HS-27A (cell line): ENCODE data around the gene PUS3.
"Not testable (repeated sequence)": the region's sequence is repeated elsewhere in the genome, so short reads cannot be mapped to it uniquely, and the experiment has no call there.

Experiments
- DNase-seq: peaks from one replicate; pipeline ENCODE4 v3.0.0-alpha.2; 2012; ENCODE audit warnings: low read depth, missing footprints

Gene PUS3

DNA sequence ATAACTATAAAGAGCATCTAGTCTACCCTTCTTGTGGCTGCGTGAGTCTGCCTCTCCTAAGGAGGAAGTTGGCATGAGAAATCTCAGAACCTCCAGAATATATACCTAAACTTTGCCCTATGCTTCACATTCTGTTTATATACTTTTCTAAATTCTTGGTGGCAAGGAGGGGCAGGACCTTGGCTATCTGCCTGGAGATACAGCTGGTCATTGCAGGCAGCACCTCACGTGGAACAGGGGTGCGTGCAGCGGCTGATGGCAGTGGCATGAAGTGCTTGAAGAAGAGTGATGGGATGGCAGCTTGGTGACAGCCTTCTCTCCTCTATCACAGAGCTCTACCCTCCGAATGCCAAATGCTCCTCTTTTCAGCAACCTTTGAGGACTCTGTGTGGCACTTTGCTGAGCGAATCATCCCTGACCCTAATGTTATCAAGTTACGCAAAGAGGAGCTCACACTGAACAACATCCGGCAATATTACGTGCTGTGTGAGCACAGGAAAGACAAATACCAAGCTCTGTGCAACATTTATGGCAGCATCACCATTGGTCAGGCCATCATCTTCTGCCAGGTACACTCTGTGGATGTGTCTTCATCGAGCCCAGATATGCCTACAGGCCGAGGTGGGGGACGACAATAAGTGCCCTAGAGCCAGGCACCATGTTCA lies 13.8 kb upstream of the PUS3 start:
- DNase-seq: no peak

DNA sequence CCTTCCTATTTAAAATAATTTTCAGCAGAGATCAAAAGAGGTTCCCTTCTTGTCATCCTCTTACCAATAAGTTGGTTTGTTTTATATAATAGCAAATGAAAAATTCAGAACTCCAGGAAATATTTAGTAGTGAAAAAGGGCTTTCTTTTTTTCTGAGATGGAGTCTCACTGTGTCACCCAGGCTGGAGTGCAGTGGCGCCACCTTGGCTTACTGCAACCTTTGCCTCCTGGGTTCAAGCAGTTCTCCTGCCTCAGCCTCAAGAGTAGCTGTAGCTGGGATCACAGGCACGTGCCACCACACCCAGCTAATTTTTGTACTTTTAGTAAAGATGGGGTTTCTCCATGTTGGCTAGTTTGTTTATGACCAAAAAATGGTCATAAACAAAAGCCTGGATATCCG lies 11.6 kb upstream of the PUS3 start:
- DNase-seq: not testable (repeated sequence)

DNA sequence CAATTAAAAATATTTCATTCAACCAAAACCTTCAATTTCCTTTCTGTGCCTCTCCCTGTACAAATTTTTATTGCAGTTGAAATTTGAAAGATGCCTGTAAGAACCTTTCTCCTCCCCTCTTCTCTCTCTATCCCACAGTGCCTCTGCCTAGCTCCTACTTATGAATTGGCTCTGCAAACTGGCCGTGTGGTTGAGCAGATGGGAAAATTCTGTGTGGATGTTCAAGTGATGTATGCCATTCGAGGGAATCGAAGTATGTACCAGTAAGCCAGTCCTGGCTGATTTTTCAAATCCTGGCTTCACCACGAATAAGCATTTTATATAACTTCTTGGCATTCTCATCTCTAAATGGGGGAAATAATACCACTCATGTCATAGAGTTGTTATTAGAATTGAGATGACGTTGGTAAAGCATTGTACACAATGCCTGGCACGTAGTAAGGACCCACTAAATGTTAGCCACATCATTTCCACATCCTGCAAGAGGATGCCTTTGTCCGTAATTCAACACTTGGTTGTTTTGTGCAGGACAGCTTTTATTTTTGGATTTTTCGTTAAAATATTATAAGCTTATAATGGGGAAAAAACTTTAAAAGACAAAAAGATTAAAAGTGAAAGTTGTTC lies 7.3 kb upstream of the PUS3 start:
- DNase-seq: no peak

DNA sequence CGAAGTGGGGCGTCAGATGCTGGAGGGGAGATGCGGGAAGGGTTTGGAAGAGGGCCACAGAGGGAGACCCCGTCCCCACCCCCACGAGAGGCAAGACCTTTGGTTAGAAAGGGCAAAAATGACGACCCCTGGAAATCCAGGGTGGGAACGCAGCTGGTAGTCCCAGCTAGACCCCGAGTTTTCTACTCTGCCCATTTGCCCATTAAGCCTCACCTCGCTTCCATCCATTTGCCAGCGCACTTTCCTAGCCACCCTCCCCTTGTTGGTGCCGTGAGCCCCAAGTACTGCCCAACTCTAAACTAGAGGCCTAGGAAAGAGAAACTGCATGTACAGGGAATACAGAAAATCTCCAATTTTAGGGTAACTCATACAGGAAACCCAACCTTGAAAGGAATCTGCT lies 1.7 kb upstream of the PUS3 start:
- DNase-seq: no peak

DNA sequence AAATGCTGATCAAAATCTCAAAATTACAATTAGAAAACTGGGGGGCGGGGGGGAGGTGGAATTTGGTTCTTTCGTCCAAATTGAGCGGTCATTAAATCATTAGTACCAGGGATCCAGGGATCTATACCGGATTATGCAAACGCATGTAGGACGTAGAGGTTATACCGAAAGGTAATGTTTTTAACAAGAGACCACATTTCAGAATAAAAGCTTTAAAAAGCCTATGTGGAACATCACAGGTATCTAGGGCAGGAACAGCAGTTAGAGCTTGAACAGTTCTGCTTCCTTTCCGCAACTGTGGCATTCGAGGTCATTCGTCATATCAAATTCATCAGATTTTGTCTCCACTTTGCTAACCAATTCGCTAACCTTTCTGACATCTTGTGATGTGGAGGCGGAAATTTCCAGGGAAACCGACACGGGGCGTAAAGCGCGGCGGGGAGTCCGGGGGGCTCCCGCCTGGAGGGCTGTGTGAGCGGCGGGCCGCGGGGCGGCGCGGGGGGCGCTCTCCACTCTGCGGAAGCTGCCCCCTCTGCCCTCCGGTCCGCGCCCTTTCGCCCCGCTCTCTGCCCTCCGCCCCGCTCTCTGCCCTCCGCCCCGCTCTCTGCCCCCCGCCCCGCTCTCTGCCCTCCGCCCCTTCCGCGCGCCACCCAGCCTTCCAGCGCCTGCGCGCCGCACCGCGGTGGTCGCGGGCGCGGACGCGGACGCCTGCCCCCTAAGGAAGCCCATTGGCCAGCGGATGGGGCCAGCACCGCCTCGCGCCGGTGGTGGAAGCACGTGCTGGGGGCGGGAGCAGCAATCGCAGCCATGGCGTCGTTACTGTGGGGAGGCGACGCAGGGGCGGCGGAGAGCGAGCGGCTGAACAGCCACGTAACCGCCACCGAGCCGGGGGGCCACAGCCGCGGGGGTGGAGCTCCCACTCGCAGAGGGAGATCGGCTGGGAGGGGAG lies 979 bp upstream of the PUS3 start, which contains the start of gene DDX25:
DDX25 (plus strand) TSS at position 798 of the 949 bp plus-strand sequence; CDS start at position 808, 10 bp downstream.
- DNase-seq: no peak

DNA sequence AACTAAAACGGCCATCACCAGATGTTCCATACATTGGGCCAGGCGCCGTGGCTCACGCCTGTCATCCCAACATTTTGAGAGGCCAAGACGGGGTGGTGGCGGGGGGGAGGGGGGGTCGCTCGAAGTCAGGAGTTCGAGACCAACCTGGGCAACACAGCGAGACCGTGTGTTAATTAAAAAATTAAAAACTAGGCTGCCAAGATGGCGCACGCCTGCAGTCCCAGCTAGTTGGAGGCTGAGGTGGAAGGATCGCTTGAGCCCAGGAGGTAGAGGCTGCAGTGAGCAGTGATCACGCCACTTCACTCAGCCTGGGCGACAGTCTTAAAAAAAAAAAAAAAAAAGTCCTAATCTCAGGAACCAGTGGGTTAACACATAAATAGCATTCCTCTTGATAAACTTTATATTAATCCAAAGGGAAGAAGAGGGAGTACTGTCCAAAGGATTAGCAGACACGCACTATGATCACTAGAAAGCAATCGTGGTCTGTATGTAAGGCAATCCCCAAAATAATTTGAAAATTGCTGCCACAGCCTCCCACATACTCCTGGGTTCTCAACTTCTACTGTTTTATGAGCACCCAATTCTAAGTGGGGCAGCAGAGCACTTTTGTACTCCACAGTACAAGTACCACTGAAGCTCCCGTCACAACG lies 604 bp downstream of the PUS3 start:
- DNase-seq: no peak

DNA sequence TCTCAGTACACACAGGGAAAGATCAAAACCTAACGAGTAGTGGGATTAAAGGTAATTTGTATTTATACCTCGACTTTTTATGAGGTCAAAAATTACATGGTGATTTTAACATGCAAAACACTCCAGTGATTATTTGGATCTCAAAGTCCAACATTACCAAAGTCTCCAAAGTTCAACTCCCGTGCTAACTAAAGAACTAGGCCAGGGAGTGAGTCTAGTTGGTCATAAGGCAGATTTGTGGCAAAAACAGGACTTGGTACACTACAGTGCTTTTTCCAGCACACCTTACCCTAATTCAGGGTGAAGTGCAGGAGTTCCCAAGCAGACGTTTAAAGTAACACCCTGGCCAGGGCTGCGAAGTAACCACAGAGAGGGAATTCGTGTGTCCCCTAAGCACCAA lies 1.1 kb downstream of the PUS3 start:
- no peak for DNase-seq

DNA sequence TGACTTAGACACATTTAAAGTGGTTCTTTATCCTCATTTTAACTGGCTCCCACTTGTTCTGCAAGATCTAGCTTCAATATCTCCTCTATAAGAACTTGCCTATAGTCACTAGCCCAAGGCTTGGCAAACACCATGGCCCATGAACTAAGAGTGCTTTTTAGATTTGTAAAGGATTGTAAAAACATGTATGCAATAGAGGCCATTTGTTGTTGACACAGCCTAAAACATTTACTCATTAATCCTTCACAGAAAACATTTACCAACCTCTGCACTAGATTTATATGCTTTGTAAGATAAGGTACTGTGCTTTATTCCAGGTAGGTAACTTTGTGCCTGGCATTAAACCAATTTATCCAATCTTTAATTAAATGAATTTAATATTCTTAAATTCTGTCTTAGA lies 10.0 kb downstream of the PUS3 start:
- DNase-seq: no peak

DNA sequence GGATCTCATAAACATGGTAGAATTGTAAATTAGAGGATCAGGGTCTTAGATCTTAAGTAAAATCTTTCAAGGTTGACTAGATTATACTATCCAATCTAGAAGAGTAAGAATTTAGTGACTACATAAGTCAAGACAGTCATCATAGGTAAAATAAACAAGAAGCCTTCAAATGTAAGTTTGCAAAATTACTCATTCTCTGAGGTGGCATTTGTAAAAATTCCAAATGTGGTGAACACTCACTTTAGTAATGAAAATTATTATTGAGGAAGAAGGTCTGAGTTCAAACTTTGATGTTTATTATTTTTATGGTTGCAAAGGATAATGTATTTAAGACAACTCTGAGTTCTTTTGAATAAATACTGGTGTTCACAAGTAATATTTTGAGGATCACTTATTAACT lies 10.9 kb downstream of the PUS3 start:
- DNase-seq: no peak

DNA sequence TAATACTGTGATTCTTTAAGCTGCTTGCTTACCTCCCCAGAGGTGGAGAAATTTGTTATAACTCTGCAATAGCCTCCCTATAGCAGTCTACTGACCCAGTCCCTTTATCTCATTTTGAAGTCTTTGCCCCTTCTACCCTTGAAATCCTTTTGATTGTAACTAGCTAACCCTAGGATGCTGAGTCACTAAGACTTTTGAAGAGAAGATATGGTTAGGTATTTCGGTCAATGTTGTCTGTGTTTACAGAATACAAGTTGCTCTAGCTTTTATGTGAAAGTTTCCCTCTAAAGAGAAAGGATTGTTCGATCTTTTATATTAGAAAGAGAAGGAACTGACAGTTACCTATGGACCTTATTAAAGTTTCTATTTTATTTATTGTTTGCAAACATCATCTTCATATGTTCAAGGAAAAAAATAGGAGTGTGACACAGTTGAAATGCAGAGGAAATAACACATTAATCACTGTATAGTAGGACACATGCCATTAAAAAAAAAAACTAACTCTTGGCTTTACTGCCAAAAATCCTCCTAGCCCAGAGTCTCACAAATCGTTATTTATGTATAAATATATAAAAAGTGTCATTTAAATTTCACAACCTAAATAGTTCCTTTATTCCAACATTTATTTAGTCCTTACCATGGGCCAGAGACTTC lies 12.4 kb downstream of the PUS3 start:
- no peak for DNase-seq

DNA sequence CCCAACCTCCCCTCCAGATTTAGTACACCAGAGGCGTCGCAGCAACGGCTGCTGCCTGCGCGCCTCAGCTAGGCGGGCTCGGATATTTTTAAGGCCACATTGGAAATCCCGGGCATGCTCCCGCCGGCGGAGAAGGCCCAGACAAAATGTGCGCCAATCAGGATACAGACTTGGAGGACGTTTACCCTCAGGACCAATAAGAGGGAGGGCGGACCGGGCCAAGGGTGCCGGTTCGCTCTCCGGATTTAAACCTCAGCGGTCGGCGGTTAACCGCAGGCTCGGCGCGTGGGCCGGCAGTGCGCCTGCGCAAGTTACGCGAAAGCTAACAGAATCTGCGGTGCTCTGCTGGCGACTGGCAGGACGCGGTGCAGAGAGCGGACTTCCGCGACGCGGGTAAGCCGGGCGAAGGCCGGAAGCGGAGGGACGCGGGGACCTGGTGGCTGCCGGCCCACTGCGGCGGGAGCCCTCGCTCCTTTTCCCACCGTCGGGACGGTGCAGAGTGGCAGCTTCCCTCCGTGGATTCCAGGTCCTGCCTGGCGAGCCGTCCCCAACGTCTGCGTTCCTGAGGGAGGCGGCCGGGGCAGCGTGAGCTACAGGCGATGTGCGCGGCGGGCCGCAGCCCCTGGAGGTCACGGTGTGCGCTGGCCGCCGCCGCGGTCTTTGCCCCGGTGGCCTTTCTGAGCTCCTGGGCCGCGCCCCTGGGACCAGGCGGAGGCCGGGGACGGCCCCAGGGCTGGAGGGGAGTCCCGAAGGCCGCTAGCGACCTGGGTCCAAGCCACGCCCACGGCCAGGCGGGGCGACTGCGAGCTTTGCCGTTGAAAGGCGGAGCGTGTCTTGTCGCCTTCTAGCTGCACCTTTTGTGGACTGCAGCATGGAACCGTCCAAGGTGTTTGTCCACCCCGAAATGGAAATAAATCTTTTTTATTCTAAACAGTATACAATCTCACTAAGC lies 15.4 kb downstream of the PUS3 start, which contains the start of gene HYLS1:
HYLS1 (plus strand) TSS at position 296 of the 952 bp plus-strand sequence. CDS start 11,701 bp downstream, outside the sequence.
- DNase-seq: peak; percentile 55

DNA sequence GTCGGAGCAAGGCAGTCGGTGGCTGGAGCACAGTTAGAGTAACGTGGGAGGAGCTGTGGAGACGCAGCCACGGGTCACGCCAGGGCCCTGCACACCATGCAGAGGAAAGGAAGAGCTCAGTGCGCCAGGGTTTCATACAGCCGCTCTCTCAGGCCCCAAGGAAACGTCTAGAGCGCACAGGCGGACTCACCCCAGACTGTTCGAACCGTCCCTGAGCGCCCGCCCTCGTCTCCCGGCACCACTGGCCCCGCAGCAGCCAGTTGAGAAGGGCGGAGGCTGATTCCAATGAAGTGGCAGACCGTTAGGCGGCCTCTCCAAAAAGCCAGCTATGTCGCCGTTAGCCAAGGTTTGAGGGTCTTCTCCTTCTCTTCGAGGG lies 16.0 kb downstream of the PUS3 start:
- peak; percentile 36 for DNase-seq

DNA sequence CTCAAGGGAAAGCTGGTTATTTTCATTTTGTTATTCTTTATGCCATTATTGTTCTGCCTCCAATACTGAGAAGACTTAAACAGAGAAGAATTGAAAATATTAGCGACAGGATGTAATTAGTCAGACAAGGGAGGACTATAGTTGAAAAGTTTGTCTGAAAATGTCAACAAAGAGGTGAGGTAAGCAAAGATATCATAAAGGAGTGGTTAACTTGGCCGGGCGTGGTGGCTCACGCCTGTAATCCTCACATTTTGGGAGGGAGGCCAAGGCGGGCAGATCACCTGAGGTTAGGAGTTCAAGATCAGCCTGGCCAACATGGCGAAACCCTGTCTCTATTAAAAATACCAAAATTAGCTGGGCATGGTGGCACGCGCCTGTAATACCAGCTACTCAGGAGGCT lies 19.6 kb downstream of the PUS3 start:
- DNase-seq: no peak

DNA sequence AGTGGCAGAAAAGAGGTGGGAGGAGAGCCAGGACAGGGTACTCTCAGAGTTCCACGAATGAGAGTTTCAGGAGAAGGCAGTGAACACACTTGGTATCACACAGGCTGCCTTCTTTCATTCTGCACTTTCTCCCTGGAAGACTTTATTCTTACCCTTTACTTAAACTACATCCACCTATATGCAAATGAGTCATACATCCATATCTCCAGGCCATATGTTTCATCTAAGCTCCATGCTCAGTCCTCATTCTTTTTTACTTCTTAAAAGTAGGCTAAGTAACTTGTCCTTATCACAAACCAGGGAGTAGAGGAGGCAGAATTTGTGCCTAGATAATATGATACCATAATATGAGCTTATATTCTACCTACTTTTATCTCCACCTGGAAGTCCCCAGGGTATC lies 21.7 kb downstream of the PUS3 start:
- no peak for DNase-seq

DNA sequence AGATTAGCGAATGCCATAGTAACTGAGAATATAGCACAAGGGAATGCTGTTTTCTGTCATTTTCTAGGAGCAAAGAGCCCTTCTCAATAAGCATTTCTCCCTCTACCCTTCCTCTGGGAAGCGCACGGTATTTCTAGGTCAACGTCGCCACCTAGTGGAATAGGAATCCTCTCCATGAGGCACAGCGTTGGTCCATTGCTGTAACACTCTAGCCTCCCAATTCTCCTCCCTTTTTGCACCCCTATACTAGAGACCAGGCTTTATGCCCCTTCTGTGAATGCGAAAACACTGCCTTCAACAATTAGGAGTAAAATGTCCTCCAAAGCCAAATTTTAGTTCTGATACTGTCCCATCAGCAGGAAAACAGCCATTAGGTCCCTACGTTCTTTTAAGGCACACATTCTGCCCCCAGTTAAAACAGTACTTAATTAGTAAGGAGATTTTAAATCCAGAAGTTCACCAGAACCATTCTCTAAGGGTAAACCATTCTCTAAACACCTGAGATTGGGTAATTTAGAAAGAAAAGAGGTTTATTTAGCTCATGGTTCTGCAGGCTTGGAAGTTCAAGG lies 28.4 kb downstream of the PUS3 start:
- no peak for DNase-seq

DNA sequence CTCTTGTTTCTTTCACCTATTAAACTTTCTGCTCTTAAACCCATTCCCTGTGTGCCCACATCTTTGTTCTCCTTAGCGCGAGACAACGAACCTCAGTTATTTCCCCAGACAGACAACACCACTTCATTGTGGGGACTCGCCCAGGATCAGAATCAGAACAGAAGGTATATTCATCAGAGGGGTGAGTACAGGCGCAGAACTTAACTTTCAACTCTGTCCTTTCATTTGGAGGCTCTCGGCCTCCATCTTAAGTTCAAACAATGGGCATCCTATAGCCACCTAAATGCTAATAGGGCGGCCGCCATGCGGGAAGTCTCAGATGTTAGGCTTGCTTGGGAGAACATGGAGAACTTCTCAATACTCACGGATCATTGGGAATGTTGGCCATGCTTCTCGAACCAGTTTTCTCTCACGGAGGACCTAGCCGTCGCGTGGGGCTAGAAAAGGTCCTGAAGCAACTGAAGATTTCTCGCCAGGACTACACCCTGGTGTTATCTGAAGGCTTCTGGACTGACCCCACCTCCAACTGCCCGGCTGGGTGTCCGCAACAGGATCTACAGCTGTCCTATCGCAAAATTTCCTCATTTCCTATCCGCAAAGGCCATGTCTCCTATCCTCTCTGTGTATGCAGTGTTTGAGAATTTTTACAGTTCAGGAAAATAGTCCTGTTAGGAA lies 29.0 kb downstream of the PUS3 start:
- DNase-seq: no peak

DNA sequence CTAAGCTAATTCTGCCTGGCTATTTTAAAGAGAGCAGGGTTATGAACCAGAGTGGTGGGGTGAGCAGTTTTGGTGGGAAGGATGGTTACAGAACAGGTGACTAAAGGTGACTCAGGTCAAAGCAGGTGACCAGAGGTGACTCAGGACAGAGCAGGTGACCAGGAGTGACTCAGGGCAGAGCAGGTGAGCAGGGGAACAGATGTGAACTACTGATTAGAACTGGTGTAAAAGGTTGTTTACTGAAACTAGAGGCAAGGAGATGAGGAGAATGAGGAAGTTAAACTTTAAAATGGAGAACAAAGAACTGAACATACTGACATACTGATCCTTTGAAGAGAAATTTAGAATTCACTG lies 30.9 kb downstream of the PUS3 start:
- no peak for DNase-seq

DNA sequence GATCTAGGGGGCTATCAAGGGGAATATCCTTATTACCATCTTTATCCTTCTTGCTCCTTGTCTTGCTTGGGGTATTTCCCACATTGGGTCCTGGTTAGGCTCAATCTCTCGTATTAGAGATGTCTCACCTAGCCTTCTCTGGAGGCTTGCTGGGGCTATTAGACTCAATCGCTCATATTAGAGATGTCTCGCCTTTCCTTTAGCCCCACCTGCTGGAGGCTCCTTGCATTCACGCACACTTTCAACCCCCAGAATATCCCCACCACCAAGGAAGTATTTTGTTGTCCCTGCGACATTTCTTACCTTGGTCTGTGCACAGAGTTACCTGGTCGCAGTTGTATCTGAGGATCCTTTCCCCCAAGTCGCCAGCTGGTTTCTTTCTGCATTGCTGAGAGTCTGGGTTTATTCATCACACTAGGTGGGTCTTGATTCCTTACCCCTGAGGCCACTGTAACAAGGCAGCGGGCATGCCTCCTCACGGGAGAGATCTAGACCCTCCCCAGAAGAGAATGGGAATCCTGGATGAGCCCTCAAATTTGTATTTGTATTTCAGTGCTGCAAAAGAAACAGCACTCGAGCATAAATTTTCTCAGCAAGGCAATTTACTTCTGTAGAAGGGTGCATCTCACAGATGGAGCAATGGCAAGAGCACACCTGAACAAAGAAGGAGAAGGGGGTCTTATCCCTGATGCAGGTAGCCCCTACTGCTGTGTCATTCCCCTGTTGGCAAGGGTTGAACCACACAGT lies 31.4 kb downstream of the PUS3 start:
- DNase-seq: no peak

DNA sequence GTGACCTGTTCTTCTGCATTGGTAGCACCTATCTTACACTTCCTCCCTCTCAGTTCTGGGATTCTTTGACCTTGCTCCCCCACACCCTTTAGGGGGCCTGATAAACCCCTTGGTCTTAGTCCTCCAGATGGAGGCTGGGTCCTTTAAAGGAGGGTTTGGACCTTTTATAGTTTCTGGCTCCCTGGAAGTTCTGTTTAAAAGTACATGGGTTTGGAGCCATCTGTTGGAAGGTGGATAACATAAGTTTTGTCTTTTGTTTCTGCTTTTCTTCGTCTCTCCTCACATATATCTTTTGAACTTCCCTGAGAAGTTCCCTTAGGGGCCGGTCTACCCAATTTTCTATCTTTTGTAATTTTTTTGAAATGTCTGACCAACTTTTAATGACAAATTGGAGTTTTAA lies 33.5 kb downstream of the PUS3 start:
- no peak for DNase-seq
